HCT116 (cell line): ENCODE results near the gene RGS18. TPM values are rescaled to one million over a fixed set of nuclear protein-coding genes. Genes with fewer than 3 reads are reported as not detected.
"Not testable (repeated sequence)": the region's sequence is repeated elsewhere in the genome, so short reads cannot be mapped to it uniquely, and the experiment has no call there.

ENCODE experiments used
- ATAC-seq: fragments of 200-7000 bp; cut with Tn5 transposase; 2 replicates; pipeline ENCODE4 v1.9.1; 2020; ENCODE audit warnings: mild to moderate bottlenecking, moderate library complexity
- BruUV-seq: library from RNA; stranded (reverse); fragments of 400-500 nt; replicated peaks from 2 replicates; lab custom pipeline; 2021; lab: Mats Ljungman, UMichigan
- CTCF ChIA-PET: fragments of 300-600 bp; sonication (Branson Sonifier 250); formaldehyde crosslinking; loops from one replicate; lab custom pipeline; 2021; ENCODE audit warnings: antibody characterized with exemption; lab: Charles Lee
- POLR2A ChIA-PET: fragments of 300-600, 350-600 bp; sonication (Branson Sonifier 250); formaldehyde crosslinking; loops from one replicate; lab custom pipeline; 2021; ENCODE audit warnings: antibody characterized with exemption; lab: Charles Lee
- RAD21 ChIA-PET, 2 experiments: fragments of 300-600 bp; sonication (Branson Sonifier 250); formaldehyde crosslinking; loops; one replicate each; lab custom pipeline; 2023; ENCODE audit warnings: low total read pairs in 2 of 2; ENCODE audit not compliant: uncharacterized antibody in 2 of 2, unreplicated experiment in 2 of 2, low non-redundant PET in 1 of 2; lab: Charles Lee
- DNase-seq: peaks from one replicate; pipeline ENCODE4 v3.0.0-alpha.2; 2010; ENCODE audit warnings: low read depth, low spot score
- H2AFZ ChIP-seq: fragments of 200-600 bp; shearing (Covaris generic), sonication (generic); 2 replicates; pipeline ENCODE4 v1.6.1; 2017; ENCODE audit warnings: low read depth, mixed run types, mixed read lengths, antibody characterized with exemption, low read length; ENCODE audit not compliant: poor library complexity, severe bottlenecking
- H3K27ac ChIP-seq: 2 replicates; pipeline ENCODE4 v1.5.1; 2012; ENCODE audit warnings: low read depth, low read length
- H3K27me3 ChIP-seq: fragments of 200-600 bp; sonication (generic); 2 replicates; pipeline ENCODE4 v1.6.1; 2016; ENCODE audit warnings: mixed run types, low read length, mixed read lengths; ENCODE audit not compliant: insufficient read depth
- H3K36me3 ChIP-seq, 2 experiments: fragments of 200-500 bp in 1 of 2; fragments of 200-600 bp in 1 of 2; sonication (Bioruptor generic) in 1 of 2; sonication (generic) in 1 of 2; 2 replicates each; pipeline versions ENCODE4 v1.5.1 to v1.6.1; 2014 to 2016; ENCODE audit warnings: low read length in 2 of 2, inconsistent platforms in 1 of 2, mixed read lengths in 1 of 2, mixed run types in 1 of 2; ENCODE audit not compliant: insufficient read depth in 2 of 2, control insufficient read depth in 1 of 2
- H3K4me1 ChIP-seq, 2 experiments: fragments of 200-600 bp in 1 of 2; sonication (generic) in 1 of 2; 2 replicates each; pipeline versions ENCODE4 v1.5.1 to v1.6.1; 2012 to 2017; ENCODE audit warnings: low read length in 2 of 2, inconsistent platforms in 1 of 2, mild to moderate bottlenecking in 1 of 2, mixed read lengths in 1 of 2, mixed run types in 1 of 2, moderate library complexity in 1 of 2; ENCODE audit not compliant: insufficient read depth in 2 of 2, control insufficient read depth in 1 of 2
- H3K4me2 ChIP-seq: fragments of 200-600 bp; sonication (generic); 2 replicates; pipeline ENCODE4 v1.6.1; 2017; ENCODE audit warnings: mixed run types, low read length, mixed read lengths
- H3K4me3 ChIP-seq, 2 experiments: fragments of 200-600 bp in 1 of 2; sonication (generic) in 1 of 2; replicated peaks in 1 of 2; 2 replicates each; pipeline ENCODE4 v1.5.1; 2011 to 2016; ENCODE audit warnings: low read length in 2 of 2, control low read depth in 1 of 2, low read depth in 1 of 2, mild to moderate bottlenecking in 1 of 2, mixed read lengths in 1 of 2, mixed run types in 1 of 2
- H3K79me2 ChIP-seq: fragments of 200-600 bp; sonication (generic); 2 replicates; pipeline ENCODE4 v1.6.1; 2017; ENCODE audit warnings: mild to moderate bottlenecking, mixed run types, low read length, moderate library complexity, mixed read lengths; ENCODE audit not compliant: insufficient read depth
- H3K9ac ChIP-seq: fragments of 200-600 bp; sonication (generic); 2 replicates; pipeline ENCODE4 v1.6.1; 2016; ENCODE audit warnings: low read length, mixed read lengths
- H3K9me2 ChIP-seq: fragments of 200-600 bp; sonication (generic), shearing (Covaris generic); 2 replicates; pipeline ENCODE4 v1.6.1; 2017; ENCODE audit warnings: mixed run types, mild to moderate bottlenecking, moderate library complexity; ENCODE audit not compliant: insufficient read depth
- H3K9me3 ChIP-seq, 2 experiments: fragments of 200-500 bp in 1 of 2; fragments of 200-600 bp in 1 of 2; sonication (Bioruptor generic) in 1 of 2; sonication (generic) in 1 of 2; 2 replicates each; pipeline ENCODE4 v1.6.1; 2014 to 2017; ENCODE audit warnings: low read length in 2 of 2, mixed read lengths in 2 of 2, inconsistent platforms in 1 of 2, low read depth in 1 of 2, mild to moderate bottlenecking in 1 of 2, mixed run types in 1 of 2, moderate library complexity in 1 of 2; ENCODE audit not compliant: control insufficient read depth in 1 of 2, insufficient read depth in 1 of 2
- H4K20me1 ChIP-seq: fragments of 200-600 bp; sonication (generic), shearing (Covaris generic); 2 replicates; pipeline ENCODE4 v1.6.1; 2017; ENCODE audit warnings: mixed run types, mild to moderate bottlenecking, moderate library complexity; ENCODE audit not compliant: insufficient read depth
- CBX3 ChIP-seq: IDR thresholded peaks from 2 replicates; pipeline ENCODE4 v1.6.1; 2012; ENCODE audit warnings: low read depth
- CTCF ChIP-seq, 3 experiments: fragments of 200-600 bp in 1 of 3; sonication (generic) in 1 of 3; IDR thresholded peaks in 2 of 3; conservative IDR thresholded peaks in 1 of 3; 2 replicates each; pipeline ENCODE4 v1.5.1; 2012 to 2017; ENCODE audit warnings: low read depth in 2 of 3, low read length in 2 of 3, antibody characterized with exemption in 1 of 3, borderline replicate concordance in 1 of 3, control low read depth in 1 of 3, mild to moderate bottlenecking in 1 of 3, mixed read lengths in 1 of 3, mixed run types in 1 of 3, moderate library complexity in 1 of 3; ENCODE audit not compliant: insufficient read depth in 1 of 3
- EGR1 ChIP-seq: IDR thresholded peaks from 2 replicates; pipeline ENCODE4 v1.6.1; 2012; ENCODE audit warnings: low read depth
- ELF1 ChIP-seq: IDR thresholded peaks from 2 replicates; pipeline ENCODE4 v1.6.1; 2012; ENCODE audit warnings: low read depth, borderline replicate concordance
- EZH2 ChIP-seq: fragments of 200-600 bp; sonication (generic); IDR thresholded peaks from 2 replicates; pipeline ENCODE4 v1.6.1; 2017; ENCODE audit warnings: antibody characterized with exemption, mixed run types
- JUND ChIP-seq: IDR thresholded peaks from 2 replicates; pipeline ENCODE4 v1.6.1; 2012
- MAX ChIP-seq: IDR thresholded peaks from 2 replicates; pipeline ENCODE4 v1.6.1; 2012
- POLR2A ChIP-seq: IDR thresholded peaks from 2 replicates; pipeline ENCODE4 v1.7.0; 2011; ENCODE audit warnings: borderline replicate concordance; ENCODE audit not compliant: insufficient read depth, insufficient read length; ENCODE audit errors: extremely low read depth
- SRF ChIP-seq: IDR thresholded peaks from 2 replicates; pipeline ENCODE4 v1.6.1; 2012; ENCODE audit warnings: low read depth
- TCF7L2 ChIP-seq: IDR thresholded peaks from 2 replicates; pipeline ENCODE4 v1.7.0; 2011; ENCODE audit warnings: borderline replicate concordance, inconsistent platforms; ENCODE audit not compliant: insufficient read depth, insufficient read length; ENCODE audit errors: extremely low read depth
- YY1 ChIP-seq: IDR thresholded peaks from 2 replicates; pipeline ENCODE4 v1.6.1; 2011; ENCODE audit warnings: low read length, low read depth, moderate library complexity, mild to moderate bottlenecking; ENCODE audit not compliant: insufficient replicate concordance; ENCODE audit errors: extremely low read depth
- ZNF274 ChIP-seq: fragments of 200-500 bp; sonication (Bioruptor generic); IDR thresholded peaks from 2 replicates; pipeline ENCODE4 v1.6.1; 2014; ENCODE audit warnings: mild to moderate bottlenecking, low read depth, low read length, inconsistent platforms
- intact Hi-C: fragments of 100-400 bp; cut with micrococcal nuclease; formaldehyde crosslinking; loops from 2 replicates; pipeline ENCODE4 v1.10.0; 2022
- total RNA-seq: library from RNA; stranded (reverse); gene quantifications from one replicate; pipeline ENCODE4 v1.2.1, GENCODE V29; 2021; ENCODE audit not compliant: unreplicated experiment
- TF ChIP-seq, protein P1 (sequence below): IDR thresholded peaks from 2 replicates; pipeline ENCODE4 v1.6.1; 2012; ENCODE audit warnings: low read depth
- TF ChIP-seq, protein P2 (sequence below): IDR thresholded peaks from 2 replicates; pipeline ENCODE4 v1.6.1; 2012

Gene RGS18
- total RNA-seq, 1 experiment from 2014 or later: not detected

GRCh38 chr1:192130175-192130574 lies 28.1 kb upstream of the RGS18 start:
- TF ChIP-seq YY1 (no peak), MAX (no peak), CBX3 (no peak), EZH2 (no peak), CTCF (IDR thresholded peaks at IDR 0.05 in 2 of 3, conservative IDR thresholded peaks at IDR 0.05 in 1 of 3; ENCODE audit: borderline replicate concordance in 1 of 3, insufficient read depth in 1 of 3, low read depth in 2 of 3, low read length in 2 of 3) (no peak), POLR2A (no peak), ELF1 (no peak), TCF7L2 (no peak), ZNF274 (no peak), SRF (no peak), JUND (no peak), EGR1 (no peak)
- TF ChIP-seq, protein P1, sequence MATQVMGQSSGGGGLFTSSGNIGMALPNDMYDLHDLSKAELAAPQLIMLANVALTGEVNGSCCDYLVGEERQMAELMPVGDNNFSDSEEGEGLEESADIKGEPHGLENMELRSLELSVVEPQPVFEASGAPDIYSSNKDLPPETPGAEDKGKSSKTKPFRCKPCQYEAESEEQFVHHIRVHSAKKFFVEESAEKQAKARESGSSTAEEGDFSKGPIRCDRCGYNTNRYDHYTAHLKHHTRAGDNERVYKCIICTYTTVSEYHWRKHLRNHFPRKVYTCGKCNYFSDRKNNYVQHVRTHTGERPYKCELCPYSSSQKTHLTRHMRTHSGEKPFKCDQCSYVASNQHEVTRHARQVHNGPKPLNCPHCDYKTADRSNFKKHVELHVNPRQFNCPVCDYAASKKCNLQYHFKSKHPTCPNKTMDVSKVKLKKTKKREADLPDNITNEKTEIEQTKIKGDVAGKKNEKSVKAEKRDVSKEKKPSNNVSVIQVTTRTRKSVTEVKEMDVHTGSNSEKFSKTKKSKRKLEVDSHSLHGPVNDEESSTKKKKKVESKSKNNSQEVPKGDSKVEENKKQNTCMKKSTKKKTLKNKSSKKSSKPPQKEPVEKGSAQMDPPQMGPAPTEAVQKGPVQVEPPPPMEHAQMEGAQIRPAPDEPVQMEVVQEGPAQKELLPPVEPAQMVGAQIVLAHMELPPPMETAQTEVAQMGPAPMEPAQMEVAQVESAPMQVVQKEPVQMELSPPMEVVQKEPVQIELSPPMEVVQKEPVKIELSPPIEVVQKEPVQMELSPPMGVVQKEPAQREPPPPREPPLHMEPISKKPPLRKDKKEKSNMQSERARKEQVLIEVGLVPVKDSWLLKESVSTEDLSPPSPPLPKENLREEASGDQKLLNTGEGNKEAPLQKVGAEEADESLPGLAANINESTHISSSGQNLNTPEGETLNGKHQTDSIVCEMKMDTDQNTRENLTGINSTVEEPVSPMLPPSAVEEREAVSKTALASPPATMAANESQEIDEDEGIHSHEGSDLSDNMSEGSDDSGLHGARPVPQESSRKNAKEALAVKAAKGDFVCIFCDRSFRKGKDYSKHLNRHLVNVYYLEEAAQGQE: no peak
- TF ChIP-seq, protein P2, sequence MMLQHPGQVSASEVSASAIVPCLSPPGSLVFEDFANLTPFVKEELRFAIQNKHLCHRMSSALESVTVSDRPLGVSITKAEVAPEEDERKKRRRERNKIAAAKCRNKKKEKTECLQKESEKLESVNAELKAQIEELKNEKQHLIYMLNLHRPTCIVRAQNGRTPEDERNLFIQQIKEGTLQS: no peak
- TF ChIP-seq, all 23 proteins: peak for 0
- Histone ChIP-seq H3K9ac (no peak overlapping the region), H3K4me3 (no peak overlapping the region), H2AFZ (no peak overlapping the region), H3K9me2 (no peaks in the 10 kb centered on the region), H3K27ac (no peak overlapping the region), H4K20me1 (no peaks in the 10 kb centered on the region), H3K9me3 (no peaks in the 10 kb centered on the region), H3K79me2 (no peaks in the 10 kb centered on the region), H3K36me3 (no peaks in the 10 kb centered on the region), H3K4me2 (no peak overlapping the region), H3K4me1 (no peaks in the 10 kb centered on the region), H3K27me3 (no peaks in the 10 kb centered on the region)
- POLR2A ChIA-PET: no interaction called here
- CTCF ChIA-PET: no interaction called here
- no peak for DNase-seq
- ATAC-seq: no peak
- intact Hi-C loops: no loop called here
- BruUV-seq: no TSS peak
- RAD21 ChIA-PET: no interaction called here

- H3K27ac ChIP-seq, RAD21 ChIA-PET, H4K20me1 ChIP-seq, POLR2A ChIA-PET, H3K4me1 ChIP-seq, H2AFZ ChIP-seq, H3K27me3 ChIP-seq, H3K4me3 ChIP-seq, H3K9me3 ChIP-seq, H3K36me3 ChIP-seq, intact Hi-C loops, BruUV-seq, H3K79me2 ChIP-seq, H3K9me2 ChIP-seq, ATAC-seq, CTCF ChIA-PET, DNase-seq, H3K9ac ChIP-seq, H3K4me2 ChIP-seq: not testable (repeated sequence)
Measured at GRCh38 chr1:192130865-192131264, 27.4 kb upstream of the RGS18 start.
